Caco-2 (cell line): ENCODE results near the gene AOPEP. TPM values are rescaled to one million over a fixed set of nuclear protein-coding genes. Genes with fewer than 3 reads are reported as not detected.

Experiments used
- BruUV-seq: library from RNA; stranded (reverse); fragments of 400-500 nt; replicated peaks from 2 replicates; lab custom pipeline; 2021; lab: Mats Ljungman, UMichigan
- CTCF ChIA-PET: fragments of 300-600 bp; sonication (Branson Sonifier 250); formaldehyde crosslinking; loops from one replicate; lab custom pipeline; 2022; ENCODE audit warnings: antibody characterized with exemption; lab: Charles Lee
- POLR2A ChIA-PET: fragments of 300-600 bp; sonication (Branson Sonifier 250); formaldehyde crosslinking; loops from one replicate; lab custom pipeline; 2022; ENCODE audit warnings: antibody characterized with exemption; lab: Charles Lee
- DNase-seq, 2 experiments: peaks; one replicate each; pipeline versions ENCODE4 v3.0.0 to v3.0.0-alpha.2; 2020 to 2022
- H3K27me3 ChIP-seq: replicated peaks from 2 replicates; pipeline ENCODE4 v1.6.0; 2011; ENCODE audit warnings: low read length; ENCODE audit not compliant: control insufficient read depth, insufficient read depth
- H3K36me3 ChIP-seq: 2 replicates; pipeline ENCODE4 v1.5.1; 2011; ENCODE audit warnings: low read length; ENCODE audit not compliant: control insufficient read depth, insufficient read depth
- H3K4me1 ChIP-seq: fragments of 250-450 bp; sonication (Bioruptor Pico); 2 replicates; pipeline ENCODE4 v1.5.1; 2020; ENCODE audit warnings: mild to moderate bottlenecking
- H3K4me3 ChIP-seq: 2 replicates; pipeline ENCODE4 v1.5.1; 2011; ENCODE audit warnings: low read depth, mild to moderate bottlenecking, control low read depth, low read length
- H3K9me3 ChIP-seq: fragments of 250-450 bp; sonication (Bioruptor Pico); 2 replicates; pipeline ENCODE4 v1.5.1; 2020; ENCODE audit warnings: mild to moderate bottlenecking, moderate library complexity
- H3K27ac Mint-ChIP-seq: one replicate; pipeline ENCODE4 v1.8.0; 2022; ENCODE audit warnings: mixed read lengths; ENCODE audit not compliant: unreplicated experiment
- H3K27me3 Mint-ChIP-seq: one replicate; pipeline ENCODE4 v1.8.0; 2022; ENCODE audit warnings: mixed read lengths; ENCODE audit not compliant: insufficient read depth, unreplicated experiment
- H3K36me3 Mint-ChIP-seq: one replicate; pipeline ENCODE4 v1.8.0; 2022; ENCODE audit warnings: mild to moderate bottlenecking, mixed read lengths; ENCODE audit not compliant: insufficient read depth, unreplicated experiment
- H3K4me1 Mint-ChIP-seq: one replicate; pipeline ENCODE4 v1.8.0; 2022; ENCODE audit warnings: low read depth, mixed read lengths; ENCODE audit not compliant: unreplicated experiment
- H3K4me3 Mint-ChIP-seq: one replicate; pipeline ENCODE4 v1.8.0; 2022; ENCODE audit warnings: mild to moderate bottlenecking, moderate library complexity, mixed read lengths; ENCODE audit not compliant: unreplicated experiment
- H3K9me3 Mint-ChIP-seq: one replicate; pipeline ENCODE4 v1.8.0; 2022; ENCODE audit warnings: mixed read lengths; ENCODE audit not compliant: unreplicated experiment
- intact Hi-C: fragments of 100-400 bp; cut with micrococcal nuclease; formaldehyde crosslinking; loops from one replicate; pipeline ENCODE4 v1.10.0; 2022; ENCODE audit not compliant: unreplicated experiment
- total RNA-seq: library from RNA; stranded (reverse); gene quantifications from 2 replicates; pipeline ENCODE4 v1.2.3, GENCODE V29; 2022
- TF ChIP-seq, protein P1 (sequence below), 2 experiments: fragments of 200-600 bp in 1 of 2; IDR thresholded peaks; 1 replicate in 1 of 2; 2 replicates in 1 of 2; pipeline versions ENCODE4 v1.5.1 to v1.8.0; 2011 to 2022; ENCODE audit warnings: antibody characterized with exemption in 1 of 2, control low read depth in 1 of 2, inconsistent platforms in 1 of 2, low read depth in 1 of 2, low read length in 1 of 2, mild to moderate bottlenecking in 1 of 2, moderate library complexity in 1 of 2; ENCODE audit not compliant: insufficient read depth in 1 of 2, severe bottlenecking in 1 of 2, unreplicated experiment in 1 of 2

The AOPEP gene
- total RNA-seq, 1 experiment from 2014 or later: 63.3 TPM

DNA sequence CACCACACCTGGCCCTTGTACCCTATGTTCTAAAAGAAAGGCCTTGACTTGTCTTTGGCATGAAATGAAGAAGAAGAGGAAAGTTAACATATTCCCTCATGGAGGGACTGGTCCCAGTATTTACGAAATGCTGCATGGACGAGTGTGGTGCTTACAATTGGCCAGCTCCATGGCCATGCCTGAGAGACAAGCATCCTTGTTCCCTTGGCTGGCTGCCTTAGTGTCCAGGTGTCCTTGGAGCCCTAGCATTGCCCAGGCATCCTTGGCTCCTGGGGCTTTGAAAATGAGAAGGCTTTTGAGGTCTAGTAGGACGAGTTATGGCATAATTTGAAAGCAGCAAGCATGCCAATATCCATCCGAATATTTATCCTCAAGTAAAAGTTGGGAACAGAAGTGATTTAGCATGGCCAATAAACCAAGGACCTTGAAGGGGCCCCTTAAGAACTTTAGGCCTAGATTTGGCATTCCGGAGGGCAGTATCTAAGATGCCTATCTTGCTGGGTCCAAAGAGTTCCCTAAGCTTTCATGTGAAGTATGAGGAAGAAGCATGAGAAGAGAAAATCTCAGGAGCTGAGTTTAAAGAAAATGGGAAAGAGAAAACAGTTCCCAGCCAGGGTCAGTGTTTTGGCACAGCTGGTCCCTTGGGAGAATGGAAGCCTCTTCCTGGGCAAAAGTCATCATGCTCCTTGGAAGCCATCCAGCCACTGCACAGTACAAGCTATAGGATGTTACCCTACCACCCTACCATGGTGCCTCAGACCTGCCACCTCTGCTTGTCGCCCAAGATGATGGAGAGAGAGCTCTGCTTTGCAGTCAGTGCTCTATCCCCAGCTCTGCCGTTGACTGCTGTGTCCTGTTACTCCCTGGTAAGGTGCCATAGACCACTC is 91.0 kb downstream of the AOPEP start:
- Mint-ChIP-seq H3K36me3 (peaks cover 18% of the 10 kb centered on the region), H3K4me1 (peaks cover 23% of the 10 kb centered on the region), H3K27ac (peak overlapping the region; percentile 95), H3K27me3 (no peaks in the 10 kb centered on the region), H3K4me3 (no peak overlapping the region), H3K9me3 (no peaks in the 10 kb centered on the region)
- no peak overlapping the region for H3K4me3 ChIP-seq
- intact Hi-C loops: loop anchor here (1.0 to 2.0 kb wide), 2 partner anchors 10 to 35 kb away; no protein-coding TSS in a partner anchor
- ChIA-PET POLR2A (interaction anchor here (1.0 kb wide), 1 partner anchor 9 kb away, joined by 4 read pairs; no protein-coding TSS in a partner anchor), CTCF (interaction anchor here (0.6 kb wide), 1 partner anchor 33 kb away, joined by 3 read pairs; no protein-coding TSS in a partner anchor)
- no peaks in the 10 kb centered on the region for H3K27me3 ChIP-seq
- no TSS peak for BruUV-seq
- H3K36me3 ChIP-seq: peaks cover 1% of the 10 kb centered on the region; the same call in 1 of the 2 replicates
- no peaks in the 10 kb centered on the region for H3K9me3 ChIP-seq
- H3K4me1 ChIP-seq: peaks cover 51% of the 10 kb centered on the region
- no peak for DNase-seq
- TF ChIP-seq, protein P1, sequence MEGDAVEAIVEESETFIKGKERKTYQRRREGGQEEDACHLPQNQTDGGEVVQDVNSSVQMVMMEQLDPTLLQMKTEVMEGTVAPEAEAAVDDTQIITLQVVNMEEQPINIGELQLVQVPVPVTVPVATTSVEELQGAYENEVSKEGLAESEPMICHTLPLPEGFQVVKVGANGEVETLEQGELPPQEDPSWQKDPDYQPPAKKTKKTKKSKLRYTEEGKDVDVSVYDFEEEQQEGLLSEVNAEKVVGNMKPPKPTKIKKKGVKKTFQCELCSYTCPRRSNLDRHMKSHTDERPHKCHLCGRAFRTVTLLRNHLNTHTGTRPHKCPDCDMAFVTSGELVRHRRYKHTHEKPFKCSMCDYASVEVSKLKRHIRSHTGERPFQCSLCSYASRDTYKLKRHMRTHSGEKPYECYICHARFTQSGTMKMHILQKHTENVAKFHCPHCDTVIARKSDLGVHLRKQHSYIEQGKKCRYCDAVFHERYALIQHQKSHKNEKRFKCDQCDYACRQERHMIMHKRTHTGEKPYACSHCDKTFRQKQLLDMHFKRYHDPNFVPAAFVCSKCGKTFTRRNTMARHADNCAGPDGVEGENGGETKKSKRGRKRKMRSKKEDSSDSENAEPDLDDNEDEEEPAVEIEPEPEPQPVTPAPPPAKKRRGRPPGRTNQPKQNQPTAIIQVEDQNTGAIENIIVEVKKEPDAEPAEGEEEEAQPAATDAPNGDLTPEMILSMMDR (IDR thresholded peaks at IDR 0.05; ENCODE audit: insufficient read depth in 1 of 2, low read depth in 1 of 2, low read length in 1 of 2, severe bottlenecking in 1 of 2, unreplicated experiment in 1 of 2): no peak

DNA sequence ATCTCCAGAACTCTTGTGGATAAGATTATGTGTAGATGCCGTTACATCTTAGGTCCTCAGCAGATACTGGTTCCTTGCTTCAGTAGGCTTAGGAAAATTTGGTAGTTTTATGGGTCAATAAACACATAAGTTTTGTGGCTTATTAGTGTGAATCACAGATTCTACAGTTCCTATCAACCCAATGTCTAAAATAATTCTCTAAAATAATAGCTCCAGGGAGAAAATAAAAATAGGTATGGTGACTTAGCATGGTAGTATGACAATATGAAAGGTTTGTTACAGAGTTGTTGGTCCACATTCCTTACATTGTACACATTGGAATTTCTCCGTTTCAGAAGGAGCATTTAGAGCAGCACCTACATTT is 91.7 kb downstream of the AOPEP start:
- Mint-ChIP-seq H3K4me3 (no peak overlapping the region), H3K4me1 (peaks cover 25% of the 10 kb centered on the region), H3K36me3 (peaks cover 18% of the 10 kb centered on the region), H3K27me3 (no peaks in the 10 kb centered on the region), H3K27ac (peak overlapping the region; percentile 95), H3K9me3 (no peaks in the 10 kb centered on the region)
- POLR2A ChIA-PET: interaction anchor here (1.0 kb wide), 1 partner anchor 9 kb away, joined by 4 read pairs; no protein-coding TSS in a partner anchor
- CTCF ChIA-PET: interaction anchor here (0.6 kb wide), 1 partner anchor 32 kb away, joined by 3 read pairs; no protein-coding TSS in a partner anchor
- no peaks in the 10 kb centered on the region for H3K9me3 ChIP-seq
- intact Hi-C loops: loop anchor here (1.0 to 2.0 kb wide), 2 partner anchors 9 to 35 kb away; no protein-coding TSS in a partner anchor
- no TSS peak for BruUV-seq
- H3K4me3 ChIP-seq: no peak overlapping the region
- peaks cover 1% of the 10 kb centered on the region; the same call in 1 of the 2 replicates for H3K36me3 ChIP-seq
- no peaks in the 10 kb centered on the region for H3K27me3 ChIP-seq
- peaks cover 50% of the 10 kb centered on the region for H3K4me1 ChIP-seq
- peak in 1 of 2 experiments; percentile 30 for DNase-seq
- TF ChIP-seq, protein P1 (IDR thresholded peaks at IDR 0.05; ENCODE audit: insufficient read depth in 1 of 2, low read depth in 1 of 2, low read length in 1 of 2, severe bottlenecking in 1 of 2, unreplicated experiment in 1 of 2): no peak

DNA sequence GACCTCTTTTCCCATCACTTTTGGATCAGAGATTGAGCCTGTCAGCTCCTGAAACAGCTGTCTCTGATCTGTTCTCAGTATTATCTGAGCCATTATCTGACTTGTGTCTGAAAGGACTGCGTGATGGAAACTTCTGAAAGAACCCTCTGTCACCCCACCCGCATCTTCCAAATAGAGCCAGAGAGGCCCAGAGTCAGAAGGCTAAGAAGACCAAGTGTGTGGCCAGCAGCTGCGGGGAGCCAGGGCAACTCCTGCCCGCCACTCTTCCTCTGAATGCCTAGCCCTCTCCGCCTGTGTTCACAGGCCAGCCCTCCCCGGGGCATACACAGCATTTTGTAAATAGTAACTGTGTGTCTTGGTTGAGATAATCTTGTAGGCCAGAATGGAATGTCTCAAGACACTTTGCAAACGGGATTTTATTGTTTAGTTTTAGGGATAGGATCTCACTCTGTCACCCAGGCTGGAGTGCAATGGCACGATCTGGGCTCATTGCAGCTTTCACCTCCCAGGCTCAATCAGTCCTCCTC is 92.7 kb downstream of the AOPEP start:
- TF ChIP-seq, protein P1 (IDR thresholded peaks at IDR 0.05; ENCODE audit: insufficient read depth in 1 of 2, low read depth in 1 of 2, low read length in 1 of 2, severe bottlenecking in 1 of 2, unreplicated experiment in 1 of 2): no peak
- Histone ChIP-seq H3K4me1 (peaks cover 44% of the 10 kb centered on the region), H3K27me3 (no peaks in the 10 kb centered on the region), H3K4me3 (no peak overlapping the region), H3K9me3 (no peaks in the 10 kb centered on the region), H3K36me3 (peaks cover 1% of the 10 kb centered on the region; the same call in 1 of the 2 replicates)
- Mint-ChIP-seq H3K27me3 (no peaks in the 10 kb centered on the region), H3K36me3 (peaks cover 18% of the 10 kb centered on the region), H3K4me3 (peak overlapping the region; percentile 49), H3K9me3 (no peaks in the 10 kb centered on the region), H3K27ac (peak overlapping the region; percentile 95), H3K4me1 (peaks cover 29% of the 10 kb centered on the region)
- intact Hi-C loops: loop anchor here (2.0 kb wide), 1 partner anchor 36 kb away; no protein-coding TSS in a partner anchor
- peak; percentile 66 to 69 for DNase-seq
- ChIA-PET CTCF (no interaction called here), POLR2A (interaction anchor here (0.7 kb wide), 1 partner anchor 127 kb away, joined by 6 read pairs; no protein-coding TSS in a partner anchor)
- BruUV-seq: no TSS peak
